ENCODE measurements around the gene MLF1.

- peak; percentile 89 for TF ChIP-seq POLR2A (IDR thresholded peaks at IDR 0.05; ENCODE audit: low read length)
- TF ChIP-seq GATA1 (IDR thresholded peaks at IDR 0.05; ENCODE audit: low read depth, low read length): no peak
Measured at GRCh38 chr3:158644345-158644908, 73.4 kb downstream of the MLF1 start, which contains the start of gene GFM1.

Data from erythroblast (primary cell).